HEK293 (cell line): ENCODE measurements around the gene PPP3CA.

Source experiments
- CTCF ChIA-PET: fragments of 350-600 bp; formaldehyde crosslinking; extraction: SDS; loops from one replicate; lab custom pipeline; 2021; ENCODE audit warnings: antibody characterized with exemption; lab: Yijun Ruan, JAX
- POLR2A ChIA-PET: fragments of 300-600 bp; formaldehyde crosslinking; extraction: SDS; loops from one replicate; lab custom pipeline; 2020; ENCODE audit warnings: antibody characterized with exemption, inconsistent platforms; lab: Yijun Ruan, JAX
- H3K27ac ChIP-seq: fragments of 200-500 bp; sonication (Bioruptor generic); 2 replicates; pipeline ENCODE4 v1.5.1; 2014; ENCODE audit warnings: low read depth, low read length, control low read depth, inconsistent platforms; ENCODE audit errors: extremely low read depth
- H3K36me3 ChIP-seq, 2 experiments: fragments of 200-500 bp in 1 of 2; sonication (Bioruptor generic) in 1 of 2; 1 replicate in 1 of 2; 2 replicates in 1 of 2; pipeline ENCODE4 v1.5.1; 2014 to 2017; ENCODE audit warnings: inconsistent platforms in 2 of 2, low read length in 2 of 2; ENCODE audit not compliant: control insufficient read depth in 2 of 2, insufficient read depth in 1 of 2
- H3K4me1 ChIP-seq: fragments of 200-500 bp; sonication (Bioruptor generic); 2 replicates; pipeline ENCODE4 v1.5.1; 2014; ENCODE audit warnings: mild to moderate bottlenecking, low read length, inconsistent platforms; ENCODE audit not compliant: control insufficient read depth, insufficient read depth
- H3K4me3 ChIP-seq: 2 replicates; pipeline ENCODE4 v1.5.1; 2011; ENCODE audit warnings: low read depth, mild to moderate bottlenecking, control low read depth, low read length, moderate library complexity
- H3K9me3 ChIP-seq: fragments of 200-500 bp; sonication (Bioruptor generic); 2 replicates; pipeline ENCODE4 v1.5.1; 2014; ENCODE audit warnings: low read depth, low read length, inconsistent platforms; ENCODE audit not compliant: control insufficient read depth, insufficient read depth
- GLIS1 ChIP-seq: fragments of 450-650 bp; formaldehyde crosslinking; IDR thresholded peaks from 2 replicates; pipeline ENCODE4 v1.5.1; 2016; ENCODE audit warnings: missing biosample characterization, missing genetic modification characterization
- GLIS2 ChIP-seq: fragments of 450-650 bp; formaldehyde crosslinking; IDR thresholded peaks from 2 replicates; pipeline ENCODE4 v1.5.1; 2016; ENCODE audit warnings: missing biosample characterization, missing genetic modification characterization
- HOXA7 ChIP-seq: sonication (generic); formaldehyde crosslinking; IDR thresholded peaks from 2 replicates; pipeline ENCODE4 v1.8.1; 2022; ENCODE audit warnings: missing genetic modification reagents, borderline replicate concordance
- KLF9 ChIP-seq: fragments of 450-650 bp; formaldehyde crosslinking; IDR thresholded peaks from 2 replicates; pipeline ENCODE4 v1.5.1; 2016; ENCODE audit warnings: missing biosample characterization, missing genetic modification characterization, low read depth
- PRDM1 ChIP-seq: fragments of 450-650 bp; formaldehyde crosslinking; IDR thresholded peaks from 2 replicates; pipeline ENCODE4; 2016; ENCODE audit warnings: missing biosample characterization, missing genetic modification characterization
- RBAK ChIP-seq: fragments of 450-650 bp; formaldehyde crosslinking; IDR thresholded peaks from 2 replicates; pipeline ENCODE4 v1.5.1; 2016; ENCODE audit warnings: missing biosample characterization, missing genetic modification characterization
- SCRT1 ChIP-seq: fragments of 450-650 bp; formaldehyde crosslinking; IDR thresholded peaks from 2 replicates; pipeline ENCODE4 v1.5.1; 2016; ENCODE audit warnings: missing biosample characterization, missing genetic modification characterization, borderline replicate concordance
- ZFP41 ChIP-seq: fragments of 450-650 bp; formaldehyde crosslinking; IDR thresholded peaks from 2 replicates; pipeline ENCODE4 v1.5.1; 2016; ENCODE audit warnings: missing biosample characterization, missing genetic modification characterization, borderline replicate concordance
- ZNF112 ChIP-seq: fragments of 450-650 bp; formaldehyde crosslinking; IDR thresholded peaks from 2 replicates; pipeline ENCODE4 v1.5.0; 2017; ENCODE audit warnings: missing biosample characterization, missing genetic modification characterization
- ZNF146 ChIP-seq: fragments of 450-650 bp; formaldehyde crosslinking; IDR thresholded peaks from 2 replicates; pipeline ENCODE4 v1.5.1; 2016; ENCODE audit warnings: missing biosample characterization, missing genetic modification characterization
- ZNF501 ChIP-seq: fragments of 450-650 bp; formaldehyde crosslinking; IDR thresholded peaks from 2 replicates; pipeline ENCODE4 v1.5.1; 2016; ENCODE audit warnings: missing biosample characterization, missing genetic modification characterization
- ZNF549 ChIP-seq: fragments of 450-650 bp; IDR thresholded peaks from 2 replicates; pipeline ENCODE4 v1.5.1; 2018; ENCODE audit warnings: missing biosample characterization, missing genetic modification characterization, mild to moderate bottlenecking, inconsistent platforms, moderate library complexity
- ZNF610 ChIP-seq: fragments of 450-650 bp; formaldehyde crosslinking; IDR thresholded peaks from 2 replicates; pipeline ENCODE4 v1.5.1; 2016; ENCODE audit warnings: missing biosample characterization, missing genetic modification characterization, borderline replicate concordance
- ZNF654 ChIP-seq: fragments of 450-650 bp; formaldehyde crosslinking; IDR thresholded peaks from 2 replicates; pipeline ENCODE4 v1.5.1; 2016; ENCODE audit warnings: low read depth, missing biosample characterization, missing genetic modification characterization
- ZNF664 ChIP-seq: fragments of 450-650 bp; formaldehyde crosslinking; IDR thresholded peaks from 2 replicates; pipeline ENCODE4 v1.5.1; 2016; ENCODE audit warnings: missing biosample characterization, missing genetic modification characterization
- ZNF670 ChIP-seq: fragments of 450-650 bp; formaldehyde crosslinking; IDR thresholded peaks from 2 replicates; pipeline ENCODE4 v1.5.1; 2016; ENCODE audit warnings: missing biosample characterization, missing genetic modification characterization, low read depth
- ZNF701 ChIP-seq: fragments of 450-650 bp; formaldehyde crosslinking; IDR thresholded peaks from 2 replicates; pipeline ENCODE4 v1.5.1; 2016; ENCODE audit warnings: missing biosample characterization, missing genetic modification characterization
- ZNF747 ChIP-seq: fragments of 450-650 bp; formaldehyde crosslinking; IDR thresholded peaks from 2 replicates; pipeline ENCODE4 v1.5.1; 2016; ENCODE audit warnings: missing biosample characterization, missing genetic modification characterization
- TF ChIP-seq, protein P1 (sequence below): IDR thresholded peaks from 2 replicates; pipeline ENCODE4 v1.6.1; 2011; ENCODE audit warnings: mild to moderate bottlenecking, low read depth, low read length, borderline replicate concordance
- TF ChIP-seq, protein P2 (sequence below): fragments of 450-650 bp; formaldehyde crosslinking; IDR thresholded peaks from 2 replicates; pipeline ENCODE4 v1.5.1; 2016; ENCODE audit warnings: missing biosample characterization, missing genetic modification characterization
- TF ChIP-seq, protein P3 (sequence below): fragments of 450-650 bp; formaldehyde crosslinking; conservative IDR thresholded peaks from 2 replicates; pipeline ENCODE4 v1.5.1; 2016; ENCODE audit warnings: low read depth, missing biosample characterization, missing genetic modification characterization
- TF ChIP-seq, protein P4 (sequence below): fragments of 450-650 bp; formaldehyde crosslinking; optimal IDR thresholded peaks from 2 replicates; pipeline ENCODE3; 2016; ENCODE audit warnings: missing biosample characterization, mild to moderate bottlenecking, missing genetic modification characterization

PPP3CA gene

DNA sequence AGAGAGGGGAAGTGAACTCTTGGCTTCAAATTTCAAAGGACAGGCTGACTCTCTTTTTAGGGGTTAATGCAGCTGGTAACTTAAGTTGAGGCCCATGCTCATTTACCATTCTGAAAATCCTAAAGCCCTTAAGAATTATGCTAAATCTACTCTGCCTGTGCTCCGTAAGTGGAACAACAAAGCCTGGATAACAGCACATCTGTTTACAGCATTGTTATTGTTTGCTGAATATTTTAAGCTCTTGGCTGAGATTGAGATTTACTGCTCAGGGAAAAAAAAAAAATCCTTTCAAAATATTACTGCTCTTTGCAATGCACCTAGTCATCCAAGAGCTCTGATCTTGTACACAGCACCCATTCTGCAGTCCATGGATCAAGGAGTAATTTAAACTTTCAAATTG is 17.7 kb downstream of the PPP3CA start (continued):
- TF ChIP-seq ZNF747 (tag by site-specific recombination), result no peak
- TF ChIP-seq GLIS1 (tag by site-specific recombination), result no peak
- TF ChIP-seq ZNF112 (tag by site-specific recombination), result no peak

DNA sequence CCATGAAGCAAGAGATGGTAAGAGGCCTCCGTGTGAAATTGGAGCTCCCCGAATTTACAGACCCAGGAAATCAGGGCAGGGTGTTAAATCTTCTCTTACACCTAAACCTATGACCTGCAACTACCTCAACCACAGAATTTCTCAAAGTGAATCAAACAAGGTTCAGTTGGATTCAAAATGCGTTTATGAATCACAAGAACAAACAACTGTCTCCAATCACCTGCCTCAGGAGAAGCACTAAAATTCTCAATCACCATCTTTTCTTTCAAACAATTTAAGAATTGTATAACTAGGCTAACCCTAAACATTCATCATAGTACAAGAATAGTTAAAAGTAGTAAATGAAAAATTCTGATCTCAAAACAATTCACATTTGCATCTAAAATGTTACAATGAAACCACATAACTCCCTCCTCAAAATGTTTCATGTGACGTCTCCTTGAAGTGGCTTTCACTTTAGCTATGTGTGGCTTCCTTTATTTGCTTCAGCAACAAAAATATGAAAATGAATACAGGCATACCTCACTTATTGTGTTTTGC is 19.2 kb downstream of the PPP3CA start:
- no peaks in the 10 kb centered on the region for H3K9me3 ChIP-seq
- no peaks in the 10 kb centered on the region; the same call in 1 of the 2 replicates for H3K4me1 ChIP-seq
- H3K27ac ChIP-seq, result no peak overlapping the region
- H3K36me3 ChIP-seq, result no peaks in the 10 kb centered on the region
- POLR2A ChIA-PET, result no interaction called here
- H3K4me3 ChIP-seq, result no peak overlapping the region
- CTCF ChIA-PET, result interaction anchor here (0.6 kb wide), 2 partner anchors 8 to 47 kb away, joined by 3 read pairs; no protein-coding TSS in a partner anchor
- TF ChIP-seq ZNF549 (tag by site-specific recombination), result no peak
- TF ChIP-seq ZNF654 (tag by site-specific recombination), result no peak
- TF ChIP-seq, protein P1, sequence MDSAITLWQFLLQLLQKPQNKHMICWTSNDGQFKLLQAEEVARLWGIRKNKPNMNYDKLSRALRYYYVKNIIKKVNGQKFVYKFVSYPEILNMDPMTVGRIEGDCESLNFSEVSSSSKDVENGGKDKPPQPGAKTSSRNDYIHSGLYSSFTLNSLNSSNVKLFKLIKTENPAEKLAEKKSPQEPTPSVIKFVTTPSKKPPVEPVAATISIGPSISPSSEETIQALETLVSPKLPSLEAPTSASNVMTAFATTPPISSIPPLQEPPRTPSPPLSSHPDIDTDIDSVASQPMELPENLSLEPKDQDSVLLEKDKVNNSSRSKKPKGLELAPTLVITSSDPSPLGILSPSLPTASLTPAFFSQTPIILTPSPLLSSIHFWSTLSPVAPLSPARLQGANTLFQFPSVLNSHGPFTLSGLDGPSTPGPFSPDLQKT, result no peak
- TF ChIP-seq RBAK (tag by site-specific recombination), result no peak
- TF ChIP-seq PRDM1, result no peak
- TF ChIP-seq, protein P2, sequence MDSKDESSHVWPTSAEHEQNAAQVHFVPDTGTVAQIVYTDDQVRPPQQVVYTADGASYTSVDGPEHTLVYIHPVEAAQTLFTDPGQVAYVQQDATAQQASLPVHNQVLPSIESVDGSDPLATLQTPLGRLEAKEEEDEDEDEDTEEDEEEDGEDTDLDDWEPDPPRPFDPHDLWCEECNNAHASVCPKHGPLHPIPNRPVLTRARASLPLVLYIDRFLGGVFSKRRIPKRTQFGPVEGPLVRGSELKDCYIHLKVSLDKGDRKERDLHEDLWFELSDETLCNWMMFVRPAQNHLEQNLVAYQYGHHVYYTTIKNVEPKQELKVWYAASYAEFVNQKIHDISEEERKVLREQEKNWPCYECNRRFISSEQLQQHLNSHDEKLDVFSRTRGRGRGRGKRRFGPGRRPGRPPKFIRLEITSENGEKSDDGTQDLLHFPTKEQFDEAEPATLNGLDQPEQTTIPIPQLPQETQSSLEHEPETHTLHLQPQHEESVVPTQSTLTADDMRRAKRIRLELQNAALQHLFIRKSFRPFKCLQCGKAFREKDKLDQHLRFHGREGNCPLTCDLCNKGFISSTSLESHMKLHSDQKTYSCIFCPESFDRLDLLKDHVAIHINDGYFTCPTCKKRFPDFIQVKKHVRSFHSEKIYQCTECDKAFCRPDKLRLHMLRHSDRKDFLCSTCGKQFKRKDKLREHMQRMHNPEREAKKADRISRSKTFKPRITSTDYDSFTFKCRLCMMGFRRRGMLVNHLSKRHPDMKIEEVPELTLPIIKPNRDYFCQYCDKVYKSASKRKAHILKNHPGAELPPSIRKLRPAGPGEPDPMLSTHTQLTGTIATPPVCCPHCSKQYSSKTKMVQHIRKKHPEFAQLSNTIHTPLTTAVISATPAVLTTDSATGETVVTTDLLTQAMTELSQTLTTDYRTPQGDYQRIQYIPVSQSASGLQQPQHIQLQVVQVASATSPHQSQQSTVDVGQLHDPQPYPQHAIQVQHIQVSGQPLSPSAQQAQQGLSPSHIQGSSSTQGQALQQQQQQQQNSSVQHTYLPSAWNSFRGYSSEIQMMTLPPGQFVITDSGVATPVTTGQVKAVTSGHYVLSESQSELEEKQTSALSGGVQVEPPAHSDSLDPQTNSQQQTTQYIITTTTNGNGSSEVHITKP (tag by site-specific recombination), result no peak
- no peak for TF ChIP-seq SCRT1 (tag by site-specific recombination)
- TF ChIP-seq ZNF701 (tag by site-specific recombination), result no peak
- TF ChIP-seq ZNF664 (tag by site-specific recombination), result no peak
- no peak for TF ChIP-seq ZNF501 (tag by site-specific recombination)
- TF ChIP-seq, protein P3, sequence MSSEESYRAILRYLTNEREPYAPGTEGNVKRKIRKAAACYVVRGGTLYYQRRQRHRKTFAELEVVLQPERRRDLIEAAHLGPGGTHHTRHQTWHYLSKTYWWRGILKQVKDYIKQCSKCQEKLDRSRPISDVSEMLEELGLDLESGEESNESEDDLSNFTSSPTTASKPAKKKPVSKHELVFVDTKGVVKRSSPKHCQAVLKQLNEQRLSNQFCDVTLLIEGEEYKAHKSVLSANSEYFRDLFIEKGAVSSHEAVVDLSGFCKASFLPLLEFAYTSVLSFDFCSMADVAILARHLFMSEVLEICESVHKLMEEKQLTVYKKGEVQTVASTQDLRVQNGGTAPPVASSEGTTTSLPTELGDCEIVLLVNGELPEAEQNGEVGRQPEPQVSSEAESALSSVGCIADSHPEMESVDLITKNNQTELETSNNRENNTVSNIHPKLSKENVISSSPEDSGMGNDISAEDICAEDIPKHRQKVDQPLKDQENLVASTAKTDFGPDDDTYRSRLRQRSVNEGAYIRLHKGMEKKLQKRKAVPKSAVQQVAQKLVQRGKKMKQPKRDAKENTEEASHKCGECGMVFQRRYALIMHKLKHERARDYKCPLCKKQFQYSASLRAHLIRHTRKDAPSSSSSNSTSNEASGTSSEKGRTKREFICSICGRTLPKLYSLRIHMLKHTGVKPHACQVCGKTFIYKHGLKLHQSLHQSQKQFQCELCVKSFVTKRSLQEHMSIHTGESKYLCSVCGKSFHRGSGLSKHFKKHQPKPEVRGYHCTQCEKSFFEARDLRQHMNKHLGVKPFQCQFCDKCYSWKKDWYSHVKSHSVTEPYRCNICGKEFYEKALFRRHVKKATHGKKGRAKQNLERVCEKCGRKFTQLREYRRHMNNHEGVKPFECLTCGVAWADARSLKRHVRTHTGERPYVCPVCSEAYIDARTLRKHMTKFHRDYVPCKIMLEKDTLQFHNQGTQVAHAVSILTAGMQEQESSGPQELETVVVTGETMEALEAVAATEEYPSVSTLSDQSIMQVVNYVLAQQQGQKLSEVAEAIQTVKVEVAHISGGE (tag by site-specific recombination), result no peak
- TF ChIP-seq ZNF146, result no peak
- TF ChIP-seq ZNF610 (tag by site-specific recombination), result no peak
- no peak for TF ChIP-seq GLIS2
- TF ChIP-seq KLF9 (tag by site-specific recombination), result no peak
- TF ChIP-seq ZFP41 (tag by site-specific recombination), result no peak
- no peak for TF ChIP-seq HOXA7 (CRISPR knock-in tag)
- TF ChIP-seq, protein P4, sequence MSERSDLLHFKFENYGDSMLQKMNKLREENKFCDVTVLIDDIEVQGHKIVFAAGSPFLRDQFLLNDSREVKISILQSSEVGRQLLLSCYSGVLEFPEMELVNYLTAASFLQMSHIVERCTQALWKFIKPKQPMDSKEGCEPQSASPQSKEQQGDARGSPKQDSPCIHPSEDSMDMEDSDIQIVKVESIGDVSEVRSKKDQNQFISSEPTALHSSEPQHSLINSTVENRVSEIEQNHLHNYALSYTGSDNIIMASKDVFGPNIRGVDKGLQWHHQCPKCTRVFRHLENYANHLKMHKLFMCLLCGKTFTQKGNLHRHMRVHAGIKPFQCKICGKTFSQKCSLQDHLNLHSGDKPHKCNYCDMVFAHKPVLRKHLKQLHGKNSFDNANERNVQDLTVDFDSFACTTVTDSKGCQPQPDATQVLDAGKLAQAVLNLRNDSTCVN (tag by site-specific recombination), result no peak
- TF ChIP-seq ZNF670 (tag by site-specific recombination), result no peak
